Activated CD8-positive, alpha-beta T cell treated with anti-CD3 and anti-CD28 coated beads, Interleukin-2, amount 10 ng/mL, durations not matched to agents 7 days and 5 days (primary cell): ENCODE results near the gene EBF3. TPM values are rescaled to one million over a fixed set of nuclear protein-coding genes. Genes with fewer than 3 reads are reported as not detected.
"Not testable (repeated sequence)": the region's sequence is repeated elsewhere in the genome, so short reads cannot be mapped to it uniquely, and the experiment has no call there.

ENCODE experiments used
- ATAC-seq: fragments of 150-1000 bp; cut with Tn5 transposase; one replicate; pipeline ENCODE4 v1.10.0; 2021; ENCODE audit warnings: moderate library complexity
- CTCF ChIA-PET: fragments of 350-600 bp; sonication (Branson Sonifier 250); formaldehyde crosslinking; loops from one replicate; lab custom pipeline; 2021; ENCODE audit warnings: antibody characterized with exemption; lab: Charles Lee
- POLR2A ChIA-PET: fragments of 350-600 bp; sonication (Branson Sonifier 250); formaldehyde crosslinking; loops from one replicate; lab custom pipeline; 2021; ENCODE audit warnings: antibody characterized with exemption; lab: Charles Lee
- DNase-seq: peaks from one replicate; pipeline ENCODE4 v3.0.0-alpha.2; 2020
- H3K27ac Mint-ChIP-seq: one replicate; pipeline ENCODE4 v1.8.0; 2021; ENCODE audit warnings: mild to moderate bottlenecking, mixed read lengths
- H3K27me3 Mint-ChIP-seq: one replicate; pipeline ENCODE4 v1.8.0; 2021; ENCODE audit warnings: low read depth, mixed read lengths
- H3K36me3 Mint-ChIP-seq: one replicate; pipeline ENCODE4 v1.8.0; 2021; ENCODE audit warnings: low read depth, mixed read lengths
- H3K4me1 Mint-ChIP-seq: one replicate; pipeline ENCODE4 v1.8.0; 2021; ENCODE audit warnings: low read depth, mixed read lengths
- H3K4me3 Mint-ChIP-seq: one replicate; pipeline ENCODE4 v1.8.0; 2021; ENCODE audit warnings: mild to moderate bottlenecking, mixed read lengths
- H3K9me3 Mint-ChIP-seq: one replicate; pipeline ENCODE4 v1.8.0; 2022; ENCODE audit warnings: mixed read lengths; ENCODE audit not compliant: insufficient read depth
- total RNA-seq, 2 experiments: library from RNA; stranded (reverse); gene quantifications; one replicate each; pipeline ENCODE4 v1.2.3, GENCODE V29; 2021

Gene EBF3
- total RNA-seq, 2 experiments from 2014 or later: not detected

DNA sequence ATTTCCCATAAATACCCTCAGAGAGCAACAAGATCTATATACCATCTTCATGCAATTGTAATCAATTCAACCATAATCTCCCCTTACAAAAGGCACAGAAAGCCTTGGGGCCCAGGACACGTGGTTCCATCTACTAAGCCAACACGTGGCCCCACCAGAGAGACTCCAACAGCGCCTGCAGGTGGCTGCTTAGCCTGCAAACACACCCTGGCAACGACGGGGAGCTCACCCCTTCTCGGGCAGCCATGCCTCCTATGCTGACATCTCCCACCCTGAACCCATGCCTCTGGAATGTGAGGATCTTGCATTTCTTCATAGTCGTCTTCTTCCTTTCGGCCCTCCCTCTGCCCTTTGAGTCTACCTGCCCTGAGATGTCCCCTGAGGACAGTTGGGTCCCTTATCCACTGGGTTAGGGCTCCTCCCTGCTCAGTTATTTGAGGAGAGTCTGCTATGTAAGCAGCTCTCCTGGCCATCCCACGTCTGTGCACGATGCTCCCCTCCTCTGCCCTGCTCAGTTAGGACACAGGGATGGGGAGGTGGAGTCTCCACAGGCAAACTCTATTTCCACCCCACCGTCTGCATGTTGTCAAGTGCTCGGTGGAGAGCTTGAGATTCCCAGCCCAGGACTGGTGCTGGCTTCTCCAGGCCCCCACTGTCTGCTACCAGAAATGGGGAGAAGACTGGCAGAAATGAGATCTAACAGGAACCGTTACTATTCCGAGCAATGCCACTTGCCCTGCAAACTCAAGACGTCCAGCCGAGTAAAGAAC, 36.5 kb downstream of the EBF3 start:
- H3K27me3 Mint-ChIP-seq: no peaks in the 10 kb centered on the region
- ATAC-seq: no peak

DNA sequence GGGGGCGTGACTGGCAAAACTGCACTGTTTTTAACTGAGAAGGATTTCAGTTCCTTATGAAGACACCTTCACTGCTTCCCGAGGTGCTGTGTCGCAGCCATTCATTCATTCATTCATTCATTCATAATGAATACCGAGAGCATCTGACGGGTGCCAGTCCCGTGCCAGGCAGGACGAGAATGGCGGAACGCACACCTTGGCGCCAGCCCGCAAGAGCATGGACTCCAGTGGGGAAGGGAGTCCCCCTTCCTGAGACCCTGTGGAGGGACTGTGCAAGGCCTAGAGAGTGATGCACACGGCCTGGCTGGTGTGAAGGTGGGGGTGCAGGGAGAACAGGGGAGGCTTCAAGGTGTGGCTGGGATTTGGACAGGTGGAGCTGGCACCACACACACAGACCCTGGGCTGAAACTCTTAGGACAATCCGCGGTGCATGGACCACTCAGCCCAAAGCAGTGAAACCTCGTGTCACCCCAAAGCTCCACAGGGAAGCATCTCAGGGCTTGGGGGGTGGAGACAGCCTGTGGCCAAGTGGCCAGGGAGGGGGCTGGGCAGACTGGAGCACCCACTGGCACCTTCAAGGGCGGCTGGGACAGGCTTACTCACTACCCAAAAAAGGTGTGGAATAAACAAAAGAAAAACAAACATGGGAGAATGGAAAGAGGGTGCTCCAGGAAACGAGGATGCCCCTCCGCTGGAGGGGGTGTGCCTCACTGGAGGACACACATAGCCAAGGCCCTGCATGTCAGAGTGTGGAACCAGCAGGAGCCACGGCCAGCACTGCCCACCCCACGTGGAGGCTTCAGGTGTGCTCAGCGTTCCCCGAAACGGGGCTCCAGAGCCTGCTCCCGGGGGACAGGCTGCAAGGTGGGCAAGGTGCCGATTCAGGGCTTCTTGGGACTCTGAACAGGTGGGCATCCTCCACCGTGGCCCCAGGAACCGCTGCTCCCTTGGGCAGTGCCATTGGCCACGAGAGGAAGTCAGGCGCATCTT, 37.7 kb downstream of the EBF3 start:
- Mint-ChIP-seq H3K9me3 (no peaks in the 10 kb centered on the region), H3K27ac (no peak overlapping the region), H3K4me3 (no peak overlapping the region), H3K36me3 (no peaks in the 10 kb centered on the region), H3K27me3 (no peaks in the 10 kb centered on the region), H3K4me1 (no peaks in the 10 kb centered on the region)
- DNase-seq (no peak), ATAC-seq (no peak)
- POLR2A ChIA-PET: no interaction called here
- CTCF ChIA-PET: no interaction called here

More for the DNA sequence above, 36.5 kb downstream of the EBF3 start:
- no peak overlapping the region for H3K27ac Mint-ChIP-seq
- no peak overlapping the region for H3K4me3 Mint-ChIP-seq
- ChIA-PET POLR2A (no interaction called here), CTCF (no interaction called here)
- H3K4me1 Mint-ChIP-seq: no peaks in the 10 kb centered on the region
- no peaks in the 10 kb centered on the region for H3K9me3 Mint-ChIP-seq
- DNase-seq: no peak
- H3K36me3 Mint-ChIP-seq: no peaks in the 10 kb centered on the region

DNA sequence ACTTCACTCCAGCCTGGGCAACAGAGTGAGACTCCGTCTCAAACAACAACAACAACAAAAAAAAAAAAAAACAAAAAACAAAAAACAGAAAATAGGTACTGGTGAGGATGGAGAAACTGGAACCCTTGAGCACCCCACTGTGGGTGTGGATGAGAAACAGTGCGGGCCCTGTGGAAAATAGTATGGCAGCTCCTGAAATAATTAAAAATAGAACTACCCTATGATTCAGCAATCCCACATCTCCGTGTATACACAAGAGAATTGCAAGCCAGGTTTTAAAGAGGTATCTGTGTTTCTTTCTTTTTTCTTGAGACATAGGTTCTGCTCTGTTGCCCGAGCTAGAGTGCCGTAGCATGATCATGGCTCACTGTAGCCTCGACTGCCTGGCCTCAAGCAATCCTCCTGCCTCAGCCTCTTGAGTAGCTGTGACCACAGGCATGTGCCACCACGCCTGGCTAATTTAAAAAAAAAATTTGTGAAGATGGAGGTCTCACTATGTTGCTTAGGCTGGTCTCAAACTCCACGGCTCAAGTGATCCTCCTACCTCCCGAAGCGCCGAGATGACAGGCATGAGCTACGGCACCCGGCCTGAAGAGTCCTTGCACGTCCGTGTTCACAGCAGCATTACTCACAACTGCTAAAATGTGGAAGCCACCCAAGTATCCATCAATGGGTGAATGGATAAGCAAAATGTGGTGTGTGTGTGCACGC, 39.5 kb downstream of the EBF3 start:
- no peak overlapping the region for H3K4me3 Mint-ChIP-seq
- CTCF ChIA-PET: no interaction called here

DNA sequence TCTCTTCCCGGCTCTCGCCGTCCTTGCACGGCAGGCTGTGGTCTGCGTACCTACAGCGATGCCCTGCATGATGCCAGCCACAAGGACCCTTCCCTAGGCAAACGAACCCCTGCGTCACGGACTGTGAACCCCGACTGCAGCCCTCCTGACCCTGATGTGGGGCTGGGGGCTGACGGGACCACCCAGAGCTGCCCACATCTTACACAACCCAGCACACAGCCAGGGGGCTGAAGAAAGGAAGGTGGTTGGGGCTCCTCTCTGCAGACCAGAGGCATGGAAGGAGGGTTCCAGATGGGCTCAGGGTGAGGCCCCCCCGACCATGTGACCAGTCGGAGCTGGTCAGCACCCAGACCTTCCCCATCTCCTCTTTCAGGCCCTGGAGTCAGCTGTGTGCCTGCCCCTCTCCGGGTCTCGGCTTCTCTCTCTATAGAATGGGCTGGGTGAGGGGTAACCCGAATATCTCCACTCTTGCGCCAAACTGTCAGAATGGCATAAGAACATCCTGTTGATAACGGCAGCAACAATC, 41.4 kb downstream of the EBF3 start:
- ATAC-seq (no peak), DNase-seq (no peak)
- ChIA-PET POLR2A (no interaction called here), CTCF (no interaction called here)
- no peak overlapping the region for H3K4me3 Mint-ChIP-seq
- H3K4me1 Mint-ChIP-seq: no peaks in the 10 kb centered on the region
- H3K9me3 Mint-ChIP-seq: no peaks in the 10 kb centered on the region
- no peak overlapping the region for H3K27ac Mint-ChIP-seq
- no peaks in the 10 kb centered on the region for H3K36me3 Mint-ChIP-seq
- no peaks in the 10 kb centered on the region for H3K27me3 Mint-ChIP-seq

More for the DNA sequence above, 39.5 kb downstream of the EBF3 start:
- H3K27ac Mint-ChIP-seq: no peak overlapping the region
- H3K36me3 Mint-ChIP-seq: no peaks in the 10 kb centered on the region
- H3K27me3 Mint-ChIP-seq: no peaks in the 10 kb centered on the region
- H3K4me1 Mint-ChIP-seq: no peaks in the 10 kb centered on the region
- POLR2A ChIA-PET: no interaction called here
- H3K9me3 Mint-ChIP-seq: no peaks in the 10 kb centered on the region
- ATAC-seq (no peak), DNase-seq (no peak)

- no peak for DNase-seq
- Mint-ChIP-seq H3K27ac (no peak overlapping the region), H3K27me3 (no peaks in the 10 kb centered on the region), H3K36me3 (no peaks in the 10 kb centered on the region), H3K4me3 (no peak overlapping the region), H3K9me3 (no peaks in the 10 kb centered on the region), H3K4me1 (no peaks in the 10 kb centered on the region)
- ChIA-PET POLR2A (interaction anchor here (0.5 kb wide), 1 partner anchor 16 kb away, joined by 3 read pairs; no protein-coding TSS in a partner anchor), CTCF (no interaction called here)
- no peak for ATAC-seq
Observed at GRCh38 chr10:129921801-129922597, 42.1 kb downstream of the EBF3 start.

GRCh38 chr10:129921065-129921670, 42.9 kb downstream of the EBF3 start:
- no peak overlapping the region for H3K4me3 Mint-ChIP-seq
- DNase-seq: no peak
- no peaks in the 10 kb centered on the region for H3K27me3 Mint-ChIP-seq
- CTCF ChIA-PET: no interaction called here
- no peaks in the 10 kb centered on the region for H3K36me3 Mint-ChIP-seq
- H3K9me3 Mint-ChIP-seq: no peaks in the 10 kb centered on the region
- H3K4me1 Mint-ChIP-seq: no peaks in the 10 kb centered on the region
- H3K27ac Mint-ChIP-seq: no peak overlapping the region
- ATAC-seq: no peak
- POLR2A ChIA-PET: interaction anchor here (0.5 kb wide), 1 partner anchor 15 kb away, joined by 3 read pairs; no protein-coding TSS in a partner anchor

DNA sequence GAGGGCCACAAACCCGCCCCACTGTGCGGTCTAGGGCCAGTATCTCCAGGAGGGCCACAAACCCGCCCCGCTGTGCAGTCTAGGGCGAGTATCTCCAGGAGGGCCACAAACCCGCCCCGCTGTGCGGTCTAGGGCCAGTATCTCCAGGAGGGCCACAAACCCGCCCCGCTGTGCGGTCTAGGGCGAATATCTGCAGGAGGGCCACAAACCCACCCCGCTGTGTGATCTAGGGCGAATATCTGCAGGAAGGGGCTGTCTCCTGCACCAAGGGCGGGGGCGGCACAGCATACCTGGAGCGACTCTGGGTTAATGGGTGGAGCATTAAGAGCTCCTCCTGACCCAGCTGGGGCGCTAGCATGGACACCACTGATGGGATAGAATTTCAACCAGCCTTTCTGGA, 43.9 kb downstream of the EBF3 start:
- H3K9me3 Mint-ChIP-seq, DNase-seq, H3K4me1 Mint-ChIP-seq, H3K27ac Mint-ChIP-seq, H3K36me3 Mint-ChIP-seq, H3K4me3 Mint-ChIP-seq, H3K27me3 Mint-ChIP-seq, CTCF ChIA-PET, POLR2A ChIA-PET, ATAC-seq: not testable (repeated sequence)

- no peaks in the 10 kb centered on the region for H3K27me3 Mint-ChIP-seq
- no peaks in the 10 kb centered on the region for H3K9me3 Mint-ChIP-seq
- DNase-seq (no peak), ATAC-seq (no peak)
- ChIA-PET POLR2A (no interaction called here), CTCF (interaction anchor here (1.4 kb wide), 1 partner anchor 28 kb away, joined by 3 read pairs; no protein-coding TSS in a partner anchor)
- no peaks in the 10 kb centered on the region for H3K36me3 Mint-ChIP-seq
- H3K4me3 Mint-ChIP-seq: no peak overlapping the region
- H3K27ac Mint-ChIP-seq: no peak overlapping the region
- no peaks in the 10 kb centered on the region for H3K4me1 Mint-ChIP-seq
Observed at GRCh38 chr10:129919358-129919757, 44.7 kb downstream of the EBF3 start.

GRCh38 chr10:129918836-129919235, 45.2 kb downstream of the EBF3 start:
- ATAC-seq: no peak

GRCh38 chr10:129918401-129918800, 45.7 kb downstream of the EBF3 start:
- H3K36me3 Mint-ChIP-seq: no peaks in the 10 kb centered on the region
- CTCF ChIA-PET: interaction anchor here (1.4 kb wide), 1 partner anchor 27 kb away, joined by 3 read pairs; no protein-coding TSS in a partner anchor

More at GRCh38 chr10:129918836-129919235, 45.2 kb downstream of the EBF3 start:
- CTCF ChIA-PET: interaction anchor here (1.4 kb wide), 1 partner anchor 28 kb away, joined by 3 read pairs; no protein-coding TSS in a partner anchor
- Mint-ChIP-seq H3K4me3 (no peak overlapping the region), H3K27me3 (no peaks in the 10 kb centered on the region), H3K4me1 (no peaks in the 10 kb centered on the region), H3K9me3 (no peaks in the 10 kb centered on the region), H3K27ac (no peak overlapping the region), H3K36me3 (no peaks in the 10 kb centered on the region)
- POLR2A ChIA-PET: no interaction called here
- no peak for DNase-seq

More at GRCh38 chr10:129918401-129918800, 45.7 kb downstream of the EBF3 start:
- no peak for ATAC-seq
- no peaks in the 10 kb centered on the region for H3K27me3 Mint-ChIP-seq
- POLR2A ChIA-PET: no interaction called here
- H3K27ac Mint-ChIP-seq: no peak overlapping the region
- no peaks in the 10 kb centered on the region for H3K4me1 Mint-ChIP-seq
- H3K4me3 Mint-ChIP-seq: no peak overlapping the region
- H3K9me3 Mint-ChIP-seq: no peaks in the 10 kb centered on the region
- DNase-seq: no peak
